ENCODE measurements around the gene CAMK2G.

Gene CAMK2G

GRCh38 chr10:73865459-73866442 lies 8.6 kb downstream of the CAMK2G start:
- Histone ChIP-seq H2BK12ac (ENCODE audit: low read length) (no peak overlapping the region), H3K27me3 (ENCODE audit: control insufficient read depth in 3 of 3, insufficient read depth in 3 of 3, low read depth in 1 of 3, low read length in 3 of 3) (no peaks in the 10 kb centered on the region), H3K27ac (replicated peaks; ENCODE audit: low read length) (no peak overlapping the region), H2AFZ (ENCODE audit: low read length) (no peak overlapping the region), H3K36me3 (replicated peaks in 1 of 2; ENCODE audit: control insufficient read depth in 2 of 2, insufficient read depth in 2 of 2, low read length in 2 of 2) (peaks cover 21 to 57% of the 10 kb centered on the region in 2 donors), H3K18ac (ENCODE audit: low read length) (no peak overlapping the region), H3K4ac (ENCODE audit: low read length) (no peak overlapping the region), H2BK120ac (ENCODE audit: low read depth, low read length) (no peak overlapping the region), H3K9ac (ENCODE audit: low read depth, low read length, poor library complexity) (peak overlapping the region; percentile 36), H3K9me3 (replicated peaks in 1 of 2; ENCODE audit: control insufficient read depth in 2 of 2, insufficient read depth in 1 of 2, low read depth in 1 of 2, low read length in 2 of 2) (peaks cover 0 to 1% of the 10 kb centered on the region in 2 donors), H2BK15ac (ENCODE audit: low read length) (no peak overlapping the region), H2AK5ac (ENCODE audit: low read depth, low read length) (no peak overlapping the region), H3K4me3 (ENCODE audit: low read length in 2 of 2) (no peak overlapping the region), H2BK5ac (ENCODE audit: low read length) (no peak overlapping the region), H3K79me1 (ENCODE audit: low read depth, low read length) (peaks cover 8% of the 10 kb centered on the region), H3K4me2 (ENCODE audit: insufficient read depth, low read length, poor library complexity, severe bottlenecking) (no peak overlapping the region), H4K91ac (ENCODE audit: low read depth, low read length, poor library complexity) (no peak overlapping the region), H3K14ac (ENCODE audit: low read length) (no peak overlapping the region), H4K8ac (ENCODE audit: low read depth, low read length) (no peak overlapping the region), H3K4me1 (ENCODE audit: control insufficient read depth in 2 of 2, insufficient read depth in 1 of 2, low read depth in 1 of 2, low read length in 2 of 2) (peaks cover 0 to 2% of the 10 kb centered on the region in 2 donors), H3K23ac (ENCODE audit: low read depth, low read length, poor library complexity) (peak overlapping the region; percentile 69)
- no peak for DNase-seq (ENCODE audit: low spot score)
- no CpG with 5 or more reads among the region's 11 CpGs for WGBS, 2 donors (ENCODE audit: extremely low coverage in 2 of 2, insufficient read length in 2 of 2, insufficient replicate concordance in 1 of 2)

GRCh38 chr10:73865107-73865458 lies 9.3 kb downstream of the CAMK2G start:
- peak overlapping the region; percentile 69 for H3K23ac ChIP-seq (ENCODE audit: low read depth, low read length, poor library complexity)
- no peak overlapping the region for H2AFZ ChIP-seq (ENCODE audit: low read length)
- H3K4ac ChIP-seq (ENCODE audit: low read length): no peak overlapping the region
- H2BK12ac ChIP-seq (ENCODE audit: low read length): no peak overlapping the region
- no peak overlapping the region for H3K27ac ChIP-seq (replicated peaks; ENCODE audit: low read length)
- no peak overlapping the region for H2BK15ac ChIP-seq (ENCODE audit: low read length)
- peak overlapping the region in 1 of 2 donors; percentile 41 for H3K4me3 ChIP-seq (ENCODE audit: low read length in 2 of 2)
- no peak overlapping the region for H2BK120ac ChIP-seq (ENCODE audit: low read depth, low read length)
- H3K36me3 ChIP-seq (replicated peaks in 1 of 2; ENCODE audit: control insufficient read depth in 2 of 2, insufficient read depth in 2 of 2, low read length in 2 of 2): peaks cover 21 to 57% of the 10 kb centered on the region in 2 donors
- peaks cover 8% of the 10 kb centered on the region for H3K79me1 ChIP-seq (ENCODE audit: low read depth, low read length)
- no peak overlapping the region for H4K91ac ChIP-seq (ENCODE audit: low read depth, low read length, poor library complexity)
- no peak overlapping the region for H4K8ac ChIP-seq (ENCODE audit: low read depth, low read length)
- no peak overlapping the region for H3K14ac ChIP-seq (ENCODE audit: low read length)
- no peak overlapping the region for H2AK5ac ChIP-seq (ENCODE audit: low read depth, low read length)
- WGBS, 2 donors (ENCODE audit: extremely low coverage in 2 of 2, insufficient read length in 2 of 2, insufficient replicate concordance in 1 of 2): no CpG with 5 or more reads among the region's 8 CpGs
- DNase-seq (ENCODE audit: low spot score): no peak
- H3K9me3 ChIP-seq (replicated peaks in 1 of 2; ENCODE audit: control insufficient read depth in 2 of 2, insufficient read depth in 1 of 2, low read depth in 1 of 2, low read length in 2 of 2): peaks cover 0 to 1% of the 10 kb centered on the region in 2 donors
- no peaks in the 10 kb centered on the region for H3K27me3 ChIP-seq (ENCODE audit: control insufficient read depth in 3 of 3, insufficient read depth in 3 of 3, low read depth in 1 of 3, low read length in 3 of 3)
- H3K4me1 ChIP-seq (ENCODE audit: control insufficient read depth in 2 of 2, insufficient read depth in 1 of 2, low read depth in 1 of 2, low read length in 2 of 2): peaks cover 0 to 2% of the 10 kb centered on the region in 2 donors
- no peak overlapping the region for H3K9ac ChIP-seq (ENCODE audit: low read depth, low read length, poor library complexity)
- no peak overlapping the region for H2BK5ac ChIP-seq (ENCODE audit: low read length)
- H3K4me2 ChIP-seq (ENCODE audit: insufficient read depth, low read length, poor library complexity, severe bottlenecking): no peak overlapping the region
- no peak overlapping the region for H3K18ac ChIP-seq (ENCODE audit: low read length)

GRCh38 chr10:73864229-73864628 lies 10.1 kb downstream of the CAMK2G start:
- Histone ChIP-seq H3K4me3 (ENCODE audit: low read length in 2 of 2) (no peak overlapping the region), H3K27ac (replicated peaks; ENCODE audit: low read length) (no peak overlapping the region), H3K9me3 (replicated peaks in 1 of 2; ENCODE audit: control insufficient read depth in 2 of 2, insufficient read depth in 1 of 2, low read depth in 1 of 2, low read length in 2 of 2) (peaks cover 0 to 1% of the 10 kb centered on the region in 2 donors), H3K4me2 (ENCODE audit: insufficient read depth, low read length, poor library complexity, severe bottlenecking) (no peak overlapping the region), H3K14ac (ENCODE audit: low read length) (no peak overlapping the region), H2BK120ac (ENCODE audit: low read depth, low read length) (no peak overlapping the region), H3K9ac (ENCODE audit: low read depth, low read length, poor library complexity) (no peak overlapping the region), H2AK5ac (ENCODE audit: low read depth, low read length) (no peak overlapping the region), H3K4me1 (ENCODE audit: control insufficient read depth in 2 of 2, insufficient read depth in 1 of 2, low read depth in 1 of 2, low read length in 2 of 2) (peaks cover 0 to 2% of the 10 kb centered on the region in 2 donors), H3K18ac (ENCODE audit: low read length) (no peak overlapping the region), H2BK5ac (ENCODE audit: low read length) (no peak overlapping the region), H2BK12ac (ENCODE audit: low read length) (no peak overlapping the region), H3K36me3 (replicated peaks in 1 of 2; ENCODE audit: control insufficient read depth in 2 of 2, insufficient read depth in 2 of 2, low read length in 2 of 2) (peaks cover 25 to 57% of the 10 kb centered on the region in 2 donors), H3K79me1 (ENCODE audit: low read depth, low read length) (peaks cover 8% of the 10 kb centered on the region), H2BK15ac (ENCODE audit: low read length) (no peak overlapping the region), H3K23ac (ENCODE audit: low read depth, low read length, poor library complexity) (no peak overlapping the region), H3K27me3 (ENCODE audit: control insufficient read depth in 3 of 3, insufficient read depth in 3 of 3, low read depth in 1 of 3, low read length in 3 of 3) (no peaks in the 10 kb centered on the region), H2AFZ (ENCODE audit: low read length) (no peak overlapping the region), H3K4ac (ENCODE audit: low read length) (no peak overlapping the region), H4K91ac (ENCODE audit: low read depth, low read length, poor library complexity) (no peak overlapping the region), H4K8ac (ENCODE audit: low read depth, low read length) (no peak overlapping the region)
- no CpG with 5 or more reads among the region's 4 CpGs for WGBS, 2 donors (ENCODE audit: extremely low coverage in 2 of 2, insufficient read length in 2 of 2, insufficient replicate concordance in 1 of 2)
- no peak for DNase-seq (ENCODE audit: low spot score)

DNA sequence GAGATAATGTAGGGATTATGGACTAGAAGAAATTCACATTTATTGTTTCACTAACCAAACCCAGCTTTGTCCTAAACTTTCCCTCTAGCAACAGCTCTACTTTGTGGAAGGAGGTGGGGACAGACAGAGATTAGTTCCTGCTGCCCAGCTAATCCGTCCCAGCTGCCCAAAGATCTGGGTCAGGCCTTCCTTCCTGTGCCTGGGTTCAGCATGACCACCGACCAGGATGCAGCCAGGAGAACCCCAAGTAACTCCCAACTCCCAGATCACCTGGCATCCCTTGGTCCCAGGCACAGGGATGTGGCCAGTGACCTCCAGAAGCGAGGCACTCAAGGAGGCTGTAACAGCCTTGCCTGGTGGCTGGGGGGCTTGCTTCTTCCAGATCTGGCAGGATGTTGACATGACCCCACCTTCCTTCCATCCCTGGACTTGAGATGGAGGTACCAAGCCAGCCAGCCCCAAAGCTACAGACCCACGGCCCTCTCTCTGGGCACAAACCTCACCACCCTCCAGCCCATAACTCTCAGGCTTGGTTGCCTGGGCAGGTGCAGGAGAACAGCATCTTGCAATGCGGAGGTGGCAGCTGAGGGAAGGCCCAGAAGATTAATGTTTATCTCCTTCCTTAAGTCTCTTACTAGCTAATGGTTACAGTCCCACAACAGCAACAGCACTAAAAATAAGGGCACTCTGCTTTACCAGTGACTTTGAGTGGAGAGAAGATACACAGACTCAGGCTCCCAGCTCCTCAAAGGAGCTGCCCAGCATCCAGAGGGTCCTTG lies 11.1 kb downstream of the CAMK2G start:
- H3K23ac ChIP-seq (ENCODE audit: low read depth, low read length, poor library complexity): peak overlapping the region; percentile 52
- peaks cover 7% of the 10 kb centered on the region for H3K79me1 ChIP-seq (ENCODE audit: low read depth, low read length)
- H2BK120ac ChIP-seq (ENCODE audit: low read depth, low read length): no peak overlapping the region
- H3K27me3 ChIP-seq (ENCODE audit: control insufficient read depth in 3 of 3, insufficient read depth in 3 of 3, low read depth in 1 of 3, low read length in 3 of 3): no peaks in the 10 kb centered on the region
- peaks cover 25 to 56% of the 10 kb centered on the region in 2 donors for H3K36me3 ChIP-seq (replicated peaks in 1 of 2; ENCODE audit: control insufficient read depth in 2 of 2, insufficient read depth in 2 of 2, low read length in 2 of 2)
- H4K8ac ChIP-seq (ENCODE audit: low read depth, low read length): no peak overlapping the region
- H3K4me3 ChIP-seq (ENCODE audit: low read length in 2 of 2): no peak overlapping the region
- H3K18ac ChIP-seq (ENCODE audit: low read length): peak overlapping the region; percentile 53
- H3K4me1 ChIP-seq (ENCODE audit: control insufficient read depth in 2 of 2, insufficient read depth in 1 of 2, low read depth in 1 of 2, low read length in 2 of 2): peaks cover 0 to 2% of the 10 kb centered on the region in 2 donors
- peak overlapping the region; percentile 49 for H2BK5ac ChIP-seq (ENCODE audit: low read length)
- H3K27ac ChIP-seq (replicated peaks; ENCODE audit: low read length): no peak overlapping the region
- H3K4me2 ChIP-seq (ENCODE audit: insufficient read depth, low read length, poor library complexity, severe bottlenecking): no peak overlapping the region
- no peak overlapping the region for H3K14ac ChIP-seq (ENCODE audit: low read length)
- no peak for DNase-seq (ENCODE audit: low spot score)
- no peak overlapping the region for H3K4ac ChIP-seq (ENCODE audit: low read length)
- H2AFZ ChIP-seq (ENCODE audit: low read length): no peak overlapping the region
- peaks cover 0 to 1% of the 10 kb centered on the region in 2 donors for H3K9me3 ChIP-seq (replicated peaks in 1 of 2; ENCODE audit: control insufficient read depth in 2 of 2, insufficient read depth in 1 of 2, low read depth in 1 of 2, low read length in 2 of 2)
- no peak overlapping the region for H2BK15ac ChIP-seq (ENCODE audit: low read length)
- no peak overlapping the region for H3K9ac ChIP-seq (ENCODE audit: low read depth, low read length, poor library complexity)
- H4K91ac ChIP-seq (ENCODE audit: low read depth, low read length, poor library complexity): no peak overlapping the region
- no CpG with 5 or more reads among the region's 5 CpGs for WGBS, 2 donors (ENCODE audit: extremely low coverage in 2 of 2, insufficient read length in 2 of 2, insufficient replicate concordance in 1 of 2)
- peak overlapping the region; percentile 29 for H2AK5ac ChIP-seq (ENCODE audit: low read depth, low read length)
- H2BK12ac ChIP-seq (ENCODE audit: low read length): no peak overlapping the region

Measured in neuronal stem cell (in vitro differentiated cells).